ENCODE results near the gene ATF2.
A peak's percentile ranks its signal among the peaks of the same experiment; 100 is the strongest.
"Not testable (repeated sequence)": the region's sequence is repeated elsewhere in the genome, so short reads cannot be mapped to it uniquely, and the experiment has no call there.

Gene ATF2

DNA sequence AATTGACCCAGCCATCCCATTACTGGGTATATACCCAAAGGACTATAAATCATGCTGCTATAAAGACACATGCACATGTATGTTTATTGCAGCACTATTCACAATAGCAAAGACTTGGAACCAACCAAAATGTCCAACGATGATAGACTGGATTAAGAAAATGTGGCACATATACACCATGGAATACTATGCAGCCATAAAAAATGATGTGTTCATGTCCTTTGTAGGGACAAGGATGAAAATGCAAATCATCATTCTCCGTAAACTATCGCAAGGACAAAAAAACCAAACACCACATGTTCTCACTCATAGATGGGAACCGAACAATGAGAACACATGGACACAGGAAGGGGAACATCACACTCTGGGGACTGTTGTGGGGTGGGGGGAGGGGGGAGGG lies 83.9 kb downstream of the ATF2 start:
- not testable (repeated sequence) for DNase-seq

- no peak for DNase-seq
Observed at GRCh38 chr2:175080479-175080878, 87.5 kb downstream of the ATF2 start.

DNA sequence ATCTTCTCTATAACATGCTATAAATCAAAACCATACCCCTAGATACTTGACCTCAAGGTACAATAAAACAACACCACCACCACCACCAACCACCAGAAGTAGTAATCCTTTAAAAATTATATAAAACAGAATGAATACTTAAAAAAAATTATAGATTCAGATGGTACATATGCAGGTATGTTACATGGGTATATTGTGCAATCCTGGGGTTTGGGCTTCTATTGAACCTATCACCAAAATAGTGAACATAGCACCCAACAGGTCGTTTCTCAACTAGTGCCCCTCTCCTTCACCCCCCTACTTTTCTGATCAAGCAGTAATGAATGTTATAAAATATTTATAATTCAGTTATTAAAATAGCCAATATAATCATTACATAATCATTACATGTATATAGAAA lies 91.7 kb downstream of the ATF2 start:
- no peak for DNase-seq

DNA sequence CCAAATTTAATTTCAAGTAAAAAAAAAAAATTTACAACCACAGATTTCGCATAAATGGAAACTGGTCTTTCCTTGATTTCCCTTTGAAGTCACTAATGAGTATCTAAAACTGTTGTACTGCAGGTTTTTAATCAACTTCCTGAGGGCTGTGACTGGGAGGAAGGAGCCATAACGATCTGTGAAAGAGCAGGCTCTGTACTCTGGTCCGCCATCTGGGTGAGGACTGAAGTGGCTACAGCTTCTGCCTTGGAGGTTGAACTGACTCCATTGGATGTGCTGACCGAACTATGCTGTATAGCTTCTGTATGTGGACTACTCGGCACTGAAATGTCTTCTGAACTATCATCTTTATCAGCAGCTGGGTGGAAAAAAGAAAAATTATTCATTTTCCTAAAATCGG lies 93.5 kb downstream of the ATF2 start:
- no peak for DNase-seq

DNA sequence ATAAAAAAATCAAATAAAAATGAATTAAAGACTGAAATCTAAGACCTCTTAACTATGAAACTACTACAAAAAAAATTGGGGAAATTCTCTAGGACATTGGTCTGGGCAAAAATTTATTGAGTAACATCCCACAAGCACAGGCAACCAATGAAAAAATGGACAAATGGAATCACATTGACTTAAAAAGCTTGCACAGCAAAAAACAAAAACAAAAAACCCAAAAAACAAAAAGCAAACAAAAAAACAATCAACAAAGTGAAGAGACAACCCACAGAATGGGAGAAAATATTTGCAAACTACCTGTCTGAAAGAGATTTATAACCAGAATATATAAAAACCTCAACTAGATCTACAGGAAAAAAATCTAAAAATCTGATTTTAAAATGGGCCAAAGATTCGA lies 99.5 kb downstream of the ATF2 start:
- DNase-seq = no peak

- no peak for DNase-seq
Observed at GRCh38 chr2:175066411-175066810, 101.6 kb downstream of the ATF2 start.

- peak in 1 of 4 experiments; percentile 17 for DNase-seq
Observed at GRCh38 chr2:175064797-175065196, 103.2 kb downstream of the ATF2 start.

DNA sequence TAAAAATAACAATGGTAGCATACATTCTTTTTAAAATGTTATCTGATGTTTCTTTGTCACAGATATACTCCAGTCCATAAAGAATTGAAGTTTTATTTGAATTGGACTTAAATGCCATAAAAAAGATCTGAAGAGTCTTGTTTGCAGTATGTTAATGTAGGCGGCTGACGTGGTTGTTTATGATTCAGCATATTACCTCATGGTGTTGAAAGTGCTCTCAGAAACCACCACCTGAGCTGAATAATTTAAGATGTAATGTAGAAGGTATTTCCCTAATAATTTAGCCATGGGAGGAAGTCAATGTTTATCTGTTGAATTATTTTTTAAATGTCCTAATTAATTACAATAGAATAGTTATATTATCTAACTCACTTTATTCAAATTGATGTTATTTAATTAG lies 104.3 kb downstream of the ATF2 start:
- no peak for DNase-seq

DNA sequence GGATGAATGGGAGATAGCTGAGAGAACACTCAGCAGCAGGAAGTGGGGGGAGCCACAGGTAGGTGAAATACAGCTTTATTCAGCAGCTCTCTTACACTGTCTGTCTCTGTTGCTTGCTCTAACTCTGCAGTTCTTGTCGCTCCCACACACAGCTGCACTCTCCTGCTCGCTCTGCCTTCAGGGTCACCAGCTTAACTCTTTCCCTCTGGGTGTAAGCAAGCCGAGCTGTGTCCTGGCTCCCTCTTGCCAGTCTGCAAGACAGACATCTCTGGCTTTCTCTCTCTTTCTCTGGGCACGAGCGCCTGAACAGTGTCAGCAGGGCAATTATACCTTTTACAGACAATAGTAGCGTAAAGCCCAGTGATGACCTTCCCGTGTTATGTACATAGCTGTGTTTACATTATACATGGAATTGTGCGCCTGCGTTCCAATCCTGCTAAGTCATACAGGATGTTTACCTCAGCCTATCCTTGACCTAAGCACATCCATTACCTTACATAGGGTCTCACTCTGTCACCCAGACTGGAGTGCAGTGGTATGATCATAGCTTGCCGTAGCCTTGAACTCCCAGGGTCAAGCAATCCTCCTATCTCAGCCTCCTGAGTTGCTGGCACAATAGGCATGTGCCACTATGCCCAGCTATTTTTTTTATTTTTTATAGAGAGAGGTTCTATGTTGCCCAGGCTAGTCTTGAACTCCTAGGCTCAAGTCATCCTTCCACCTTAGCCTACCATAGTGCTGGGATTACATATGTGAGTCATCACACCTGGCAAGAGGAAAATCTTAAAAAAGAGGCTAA lies 105.0 kb downstream of the ATF2 start:
- DNase-seq = no peak

- DNase-seq = no peak
Observed at GRCh38 chr2:175057078-175057685, 110.8 kb downstream of the ATF2 start.

DNA sequence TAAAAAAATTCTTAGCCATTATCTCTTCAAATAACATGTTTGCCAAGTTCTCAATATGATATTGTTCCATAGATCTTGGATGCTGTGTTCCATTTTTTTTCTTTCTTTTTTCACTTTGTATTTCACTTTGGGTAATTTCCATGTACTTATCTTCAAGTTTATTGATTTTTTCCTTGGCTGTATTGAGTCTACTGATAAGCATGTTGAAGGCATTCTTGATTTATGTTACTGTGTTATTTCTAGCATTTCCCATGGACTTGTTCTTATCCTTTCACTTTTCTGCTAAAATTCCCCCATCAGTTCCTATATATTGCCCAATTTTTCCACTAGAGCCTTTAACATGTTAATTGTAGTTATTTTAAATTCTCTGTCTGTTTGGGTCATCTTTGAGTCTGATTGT lies 112.0 kb downstream of the ATF2 start:
- no peak for DNase-seq

DNA sequence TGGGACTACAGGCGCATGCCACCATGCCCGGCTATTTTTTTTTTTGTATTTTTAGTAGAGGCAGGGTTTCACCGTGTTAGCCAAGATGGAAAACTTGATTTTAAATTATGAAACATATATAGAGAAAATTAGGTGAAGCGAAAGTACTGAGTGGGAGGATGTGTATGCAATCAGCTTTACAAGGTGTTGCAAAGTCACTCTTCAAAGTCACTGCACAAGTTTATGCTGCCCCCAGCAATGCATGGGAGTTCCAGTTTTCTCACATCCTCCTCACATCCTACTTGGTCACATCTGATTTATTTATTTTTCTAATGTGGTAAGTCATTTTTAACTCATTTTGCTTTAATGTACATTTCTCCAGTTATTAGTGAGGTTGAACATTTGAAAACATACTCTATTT lies 113.7 kb downstream of the ATF2 start:
- no peak for DNase-seq

GRCh38 chr2:175049661-175050060 lies 118.3 kb downstream of the ATF2 start:
- no peak for DNase-seq

- peak in 2 of 4 experiments; percentile 35 to 49 for DNase-seq
Observed at GRCh38 chr2:175048275-175048674, 119.7 kb downstream of the ATF2 start.

DNA sequence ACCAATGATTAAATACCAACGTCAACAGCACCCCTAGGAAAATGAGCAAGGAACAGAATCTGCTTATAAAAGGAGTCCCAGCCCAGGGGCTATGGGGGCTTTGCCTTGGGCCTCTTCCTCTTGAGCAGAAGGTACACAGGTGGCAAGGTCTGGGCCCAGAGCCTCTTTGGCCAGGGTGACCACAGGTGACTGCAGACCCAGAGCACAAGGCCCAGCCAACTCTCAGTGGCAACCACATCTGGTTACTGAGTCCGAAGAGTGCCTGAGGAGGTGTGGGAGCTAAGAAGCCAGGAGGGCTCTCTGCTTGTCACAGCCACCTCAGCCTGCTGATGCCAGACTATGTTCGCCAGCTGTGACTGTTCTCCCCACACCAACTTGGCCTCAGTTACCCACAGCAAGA lies 128.5 kb downstream of the ATF2 start:
- no peak for DNase-seq

DNA sequence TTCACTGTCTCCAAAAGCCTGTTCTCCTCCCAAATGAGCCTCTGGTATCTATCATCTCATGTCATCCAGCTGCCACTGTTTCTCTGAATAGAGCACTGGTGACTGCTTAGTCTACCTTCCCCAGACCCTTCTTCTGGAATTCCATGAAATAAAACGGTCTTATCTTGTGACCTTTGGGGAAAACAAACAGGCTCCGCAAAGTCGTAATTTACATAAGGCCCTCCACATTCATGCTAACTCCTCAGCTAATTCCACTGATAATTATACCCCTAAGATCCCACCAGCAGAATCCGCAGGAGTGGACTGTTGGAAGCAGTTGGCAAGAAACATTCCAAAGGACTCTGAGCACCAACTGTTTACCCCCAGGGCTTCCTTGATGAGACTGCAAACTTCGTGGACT lies 129.0 kb downstream of the ATF2 start:
- DNase-seq = no peak

- DNase-seq = no peak
Observed at GRCh38 chr2:175037941-175038340, 130.1 kb downstream of the ATF2 start.

DNA sequence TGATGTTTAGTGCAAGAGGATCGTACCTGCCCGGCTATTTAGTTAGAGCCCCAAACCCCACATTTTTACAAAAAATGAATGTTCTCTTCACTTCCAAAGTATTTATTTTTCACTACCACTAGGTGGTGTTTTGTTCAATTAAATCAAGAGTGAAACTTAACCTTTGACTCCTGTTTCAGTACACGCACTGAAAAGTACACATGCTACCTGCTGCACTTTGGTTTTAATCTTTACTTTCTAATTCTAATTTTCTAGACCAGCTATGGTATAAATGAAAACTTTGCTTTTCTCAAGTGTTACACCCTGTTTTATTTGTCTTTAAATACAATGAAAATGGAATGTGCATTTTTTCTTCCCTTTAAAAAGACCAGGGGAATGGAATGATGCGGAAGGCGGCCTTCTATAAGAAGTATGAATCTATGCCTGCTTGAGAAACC lies 131.4 kb downstream of the ATF2 start:
- DNase-seq = peak in 2 of 4 experiments; percentile 58 to 67

- peak in 1 of 4 experiments; percentile 1 for DNase-seq
Observed at GRCh38 chr2:175035806-175036205, 132.2 kb downstream of the ATF2 start.

DNA sequence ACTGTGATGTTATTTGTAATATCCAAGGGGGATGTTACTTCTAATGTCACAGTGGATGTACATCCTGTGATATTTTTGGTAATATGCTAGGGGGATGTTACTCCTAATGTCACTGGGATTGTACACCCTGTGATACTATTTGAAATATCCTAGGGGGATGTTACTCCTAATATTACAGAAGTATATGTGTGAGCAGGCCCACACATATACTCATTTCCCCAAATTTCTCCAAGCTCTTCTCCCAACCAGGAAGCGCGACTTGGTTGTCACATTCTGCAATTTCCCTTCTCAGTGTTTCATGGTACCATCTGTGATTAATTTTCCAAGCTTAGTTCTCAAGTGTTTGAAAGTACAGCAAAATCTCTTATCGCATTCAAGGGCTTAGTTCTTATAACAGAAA lies 133.3 kb downstream of the ATF2 start:
- peak; percentile 55 to 74 (median 67) for DNase-seq

DNA sequence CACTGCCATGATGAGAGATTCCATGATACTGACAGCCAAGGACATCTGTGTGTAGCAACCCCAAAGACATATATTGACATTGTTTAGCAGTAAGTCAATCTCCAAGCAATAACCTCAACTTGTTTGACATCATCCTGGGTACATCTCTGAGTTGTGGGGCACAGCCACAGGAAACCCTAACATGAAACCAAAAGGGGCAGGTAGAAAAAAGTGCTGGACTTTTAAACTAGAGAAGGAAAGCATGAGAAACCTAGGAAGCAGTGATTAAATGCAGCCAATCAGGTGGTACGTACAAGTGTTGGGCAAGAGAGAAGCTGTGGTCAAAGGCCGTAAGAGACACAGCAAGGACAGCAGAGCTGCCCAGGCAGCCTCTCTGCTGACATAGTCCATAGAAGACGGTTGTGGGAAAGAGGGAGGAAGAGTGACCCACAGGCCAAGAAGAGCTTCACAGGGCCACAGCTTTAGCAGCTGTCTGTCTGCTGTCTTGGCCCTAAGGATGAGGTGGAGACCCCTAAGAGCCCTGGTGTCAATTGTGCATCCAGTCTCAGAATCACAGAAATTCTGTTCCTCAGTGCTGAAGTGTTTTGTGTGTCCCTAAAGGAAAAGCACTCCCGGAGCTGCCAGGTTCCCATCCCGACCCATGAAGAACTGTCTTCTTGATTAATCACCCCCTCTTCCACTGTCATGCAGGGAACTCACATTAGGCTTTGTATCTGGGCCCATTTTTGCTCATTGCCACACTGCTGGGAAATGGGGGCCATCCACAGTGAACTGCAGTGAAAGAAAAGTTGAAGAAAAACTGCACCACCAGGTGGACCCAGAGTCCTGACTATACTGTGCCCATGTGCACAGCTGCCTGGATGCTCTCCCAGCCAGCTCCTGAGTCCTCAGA lies 137.4 kb downstream of the ATF2 start:
- peak; percentile 49 to 63 (median 55) for DNase-seq

GRCh38 chr2:175027755-175028154 lies 140.2 kb downstream of the ATF2 start:
- DNase-seq = no peak

DNA sequence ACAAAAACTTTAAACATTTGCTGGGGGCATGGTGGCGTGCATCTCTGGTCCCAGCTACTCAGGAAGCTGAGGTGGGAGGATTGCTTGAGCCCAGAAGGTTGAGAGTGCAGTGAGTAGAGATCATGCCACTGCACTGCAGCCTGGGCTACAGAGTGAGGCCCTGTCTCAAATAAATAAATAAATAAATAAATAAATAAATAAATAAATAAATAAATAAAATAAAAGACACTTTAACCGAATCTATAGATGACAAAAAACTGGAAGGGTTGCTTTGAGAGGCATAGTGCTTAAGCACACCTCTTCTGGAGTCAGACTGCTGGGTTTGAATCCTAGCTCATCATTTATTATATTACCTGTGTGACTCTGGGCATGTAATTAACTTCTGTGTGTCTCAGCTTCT lies 141.6 kb downstream of the ATF2 start:
- DNase-seq = no peak
